IMR-90 (cell line): ENCODE results near the gene CCNYL1. TPM values are rescaled to one million over a fixed set of nuclear protein-coding genes. Genes with fewer than 3 reads are reported as not detected.

Source experiments
- ATAC-seq: fragments of 200-7000 bp; cut with Tn5 transposase; 2 replicates; pipeline ENCODE4 v1.9.1; 2020; ENCODE audit warnings: low read depth, mild to moderate bottlenecking, moderate library complexity
- BruUV-seq: library from RNA; stranded (reverse); fragments of 400-500 nt; replicated peaks from 2 replicates; lab custom pipeline; 2021; lab: Mats Ljungman, UMichigan
- CTCF ChIA-PET: fragments of 300-600 bp; formaldehyde crosslinking; extraction: SDS; loops from one replicate; lab custom pipeline; 2021; ENCODE audit warnings: antibody characterized with exemption; lab: Yijun Ruan, JAX
- POLR2A ChIA-PET: fragments of 300-600 bp; sonication (Branson Sonifier 250); formaldehyde crosslinking; loops from one replicate; lab custom pipeline; 2022; ENCODE audit warnings: antibody characterized with exemption; ENCODE audit not compliant: unreplicated experiment; lab: Charles Lee
- DNase-seq: peaks from one replicate; pipeline ENCODE4 v3.0.0; 2013
- H2AFZ ChIP-seq: replicated peaks from 2 replicates; pipeline ENCODE3; 2013; ENCODE audit warnings: low read length, mild to moderate bottlenecking; ENCODE audit not compliant: poor library complexity
- H2AK5ac ChIP-seq: 2 replicates; pipeline ENCODE4 v1.6.1; 2013; ENCODE audit warnings: low read depth, low read length, inconsistent platforms
- H2AK9ac ChIP-seq: replicated peaks from 2 replicates; pipeline ENCODE3; 2013; ENCODE audit warnings: mild to moderate bottlenecking, low read depth, low read length, moderate library complexity; ENCODE audit not compliant: poor library complexity
- H2BK120ac ChIP-seq: 2 replicates; pipeline ENCODE4 v1.6.1; 2013; ENCODE audit warnings: low read depth, low read length, inconsistent platforms
- H2BK15ac ChIP-seq: 3 replicates; pipeline ENCODE4 v1.6.1; 2013; ENCODE audit warnings: low read depth, low read length, inconsistent platforms
- H2BK20ac ChIP-seq: 2 replicates; pipeline ENCODE4 v1.6.1; 2013; ENCODE audit warnings: low read depth, mild to moderate bottlenecking, inconsistent platforms, low read length, moderate library complexity
- H2BK5ac ChIP-seq: 2 replicates; pipeline ENCODE4 v1.6.1; 2013; ENCODE audit warnings: mild to moderate bottlenecking, low read depth, low read length, inconsistent platforms; ENCODE audit not compliant: poor library complexity, severe bottlenecking
- H3K14ac ChIP-seq: replicated peaks from 2 replicates; pipeline ENCODE4 v1.6.1; 2013; ENCODE audit warnings: low read depth, low read length, inconsistent platforms
- H3K18ac ChIP-seq: 2 replicates; pipeline ENCODE4 v1.6.1; 2013; ENCODE audit warnings: low read depth, low read length, control low read depth
- H3K23ac ChIP-seq: 2 replicates; pipeline ENCODE4 v1.6.1; 2013; ENCODE audit warnings: low read depth, low read length, inconsistent platforms
- H3K27ac ChIP-seq: 2 replicates; pipeline ENCODE4 v1.5.1; 2013; ENCODE audit warnings: mild to moderate bottlenecking, control low read depth, low read length; ENCODE audit not compliant: insufficient read depth
- H3K27me3 ChIP-seq: 2 replicates; pipeline ENCODE4 v1.6.1; 2013; ENCODE audit warnings: low read length; ENCODE audit not compliant: control insufficient read depth, insufficient read depth
- H3K36me3 ChIP-seq: 2 replicates; pipeline ENCODE4 v1.6.1; 2013; ENCODE audit warnings: low read length, mixed read lengths; ENCODE audit not compliant: control insufficient read depth, insufficient read depth
- H3K4ac ChIP-seq: 2 replicates; pipeline ENCODE4 v1.6.1; 2013; ENCODE audit warnings: low read depth, low read length, inconsistent platforms
- H3K4me1 ChIP-seq: 2 replicates; pipeline ENCODE4 v1.6.1; 2013; ENCODE audit warnings: low read length, mixed read lengths; ENCODE audit not compliant: control insufficient read depth, insufficient read depth
- H3K4me2 ChIP-seq: 2 replicates; pipeline ENCODE4 v1.6.1; 2013; ENCODE audit warnings: low read depth, mild to moderate bottlenecking, control low read depth, low read length, moderate library complexity
- H3K4me3 ChIP-seq: 2 replicates; pipeline ENCODE4 v1.5.1; 2013; ENCODE audit warnings: low read depth, mild to moderate bottlenecking, control low read depth, low read length, moderate library complexity; ENCODE audit not compliant: insufficient read depth
- H3K56ac ChIP-seq: 2 replicates; pipeline ENCODE4 v1.6.1; 2013; ENCODE audit warnings: low read length, inconsistent platforms; ENCODE audit not compliant: insufficient read depth; ENCODE audit errors: extremely low read depth
- H3K79me1 ChIP-seq, 2 experiments: 2 replicates each; pipeline ENCODE4 v1.6.1; 2013; ENCODE audit warnings: low read length in 2 of 2, inconsistent platforms in 1 of 2, low read depth in 1 of 2
- H3K9ac ChIP-seq: 2 replicates; pipeline ENCODE4 v1.6.1; 2013; ENCODE audit warnings: low read depth, low read length, control low read depth
- H3K9me1 ChIP-seq: 2 replicates; pipeline ENCODE4 v1.6.1; 2013; ENCODE audit warnings: low read length, inconsistent platforms; ENCODE audit not compliant: insufficient read depth
- H3K9me3 ChIP-seq: 2 replicates; pipeline ENCODE4 v1.6.1; 2013; ENCODE audit warnings: low read length; ENCODE audit not compliant: control insufficient read depth, insufficient read depth
- H4K20me1 ChIP-seq: 2 replicates; pipeline ENCODE4 v1.6.1; 2013; ENCODE audit warnings: low read length, inconsistent platforms; ENCODE audit not compliant: insufficient read depth
- H4K5ac ChIP-seq: 2 replicates; pipeline ENCODE4 v1.6.1; 2013; ENCODE audit warnings: mild to moderate bottlenecking, low read depth, low read length, control low read depth
- H4K8ac ChIP-seq, 2 experiments: 2 replicates each; pipeline ENCODE4 v1.6.1; 2013; ENCODE audit warnings: low read depth in 2 of 2, low read length in 2 of 2, control low read depth in 1 of 2, inconsistent platforms in 1 of 2
- H4K91ac ChIP-seq: 2 replicates; pipeline ENCODE4 v1.6.1; 2013; ENCODE audit warnings: low read depth, low read length, inconsistent platforms; ENCODE audit not compliant: insufficient read depth
- BHLHE40 ChIP-seq: fragments of 150-350 bp; IDR thresholded peaks from 2 replicates; pipeline ENCODE4 v1.6.1; 2016; ENCODE audit warnings: mild to moderate bottlenecking, low read depth, low read length
- CEBPB ChIP-seq: IDR thresholded peaks from 2 replicates; pipeline ENCODE4 v1.6.1; 2012; ENCODE audit warnings: low read depth, low read length, improper control_type of control experiment
- MAFK ChIP-seq: IDR thresholded peaks from 2 replicates; pipeline ENCODE4 v1.6.1; 2012; ENCODE audit warnings: low read depth, low read length, improper control_type of control experiment
- NFE2L2 ChIP-seq: fragments of 150-350 bp; IDR thresholded peaks from 2 replicates; pipeline ENCODE4 v1.6.1; 2016; ENCODE audit warnings: low read depth, mild to moderate bottlenecking, low read length
- POLR2A ChIP-seq: IDR thresholded peaks from 2 replicates; pipeline ENCODE4 v1.6.1; 2012; ENCODE audit warnings: mild to moderate bottlenecking, low read depth, low read length
- RAD21 ChIP-seq: IDR thresholded peaks from 2 replicates; pipeline ENCODE4 v1.6.1; 2012; ENCODE audit warnings: low read length, improper control_type of control experiment
- RCOR1 ChIP-seq: IDR thresholded peaks from 2 replicates; pipeline ENCODE4 v1.6.1; 2012; ENCODE audit warnings: mild to moderate bottlenecking, low read length, improper control_type of control experiment; ENCODE audit not compliant: insufficient replicate concordance
- SMC3 ChIP-seq: fragments of 150-350 bp; IDR thresholded peaks from 2 replicates; pipeline ENCODE4 v1.6.1; 2016; ENCODE audit warnings: low read depth, mild to moderate bottlenecking, antibody characterized with exemption, low read length, moderate library complexity
- WGBS, 2 experiments: methylation state at CpG; one replicate each; pipeline versions ENCODE4 v1.1.5 to v1.1.7; 2013; ENCODE audit warnings: missing lambda C conversion rate in 2 of 2; ENCODE audit not compliant: insufficient read length in 1 of 2; ENCODE audit errors: extremely low coverage in 2 of 2; 5-methylcytosine and 5-hydroxymethylcytosine counted together
- dilution Hi-C: fragments of 300-500 bp; cut with HindIII; formaldehyde crosslinking; loops from one replicate; pipeline ENCODE4 v1.14.3; 2018; ENCODE audit warnings: low sequenced_read_pairs; ENCODE audit not compliant: unreplicated experiment
- in situ Hi-C: fragments of 300-500 bp; cut with MboI; formaldehyde crosslinking; loops from 3 replicates; pipeline ENCODE4 v1.14.3; 2019; ENCODE audit warnings: low sequenced_read_pairs, inconsistent platforms, mixed read lengths
- intact Hi-C: fragments of 100-400 bp; cut with micrococcal nuclease; formaldehyde crosslinking; loops from 2 replicates; pipeline ENCODE4 v1.10.0; 2022
- polyA plus RNA-seq, 3 experiments: library from polyadenylated mRNA; depleted of rRNA; stranded (reverse); fragments of >200 nt; gene quantifications; 2 replicates each; pipeline ENCODE4 v1.2.3, GENCODE V29; 2012; ENCODE audit warnings: low replicate concordance in 1 of 3
- total RNA-seq: library from RNA; depleted of rRNA; stranded (reverse); fragments of >200 nt; gene quantifications from 2 replicates; pipeline ENCODE4 v1.2.3, GENCODE V29; 2012
- TF ChIP-seq, protein P1 (sequence below): fragments of 150-350 bp; IDR thresholded peaks from 2 replicates; pipeline ENCODE4 v1.6.1; 2017; ENCODE audit warnings: mild to moderate bottlenecking, antibody characterized with exemption, low read length, low read depth

The CCNYL1 gene
- total and polyA plus RNA-seq, 2 of the 4 experiments (the other 2 are of a cell fraction), result 5.4 to 7.3 TPM

DNA sequence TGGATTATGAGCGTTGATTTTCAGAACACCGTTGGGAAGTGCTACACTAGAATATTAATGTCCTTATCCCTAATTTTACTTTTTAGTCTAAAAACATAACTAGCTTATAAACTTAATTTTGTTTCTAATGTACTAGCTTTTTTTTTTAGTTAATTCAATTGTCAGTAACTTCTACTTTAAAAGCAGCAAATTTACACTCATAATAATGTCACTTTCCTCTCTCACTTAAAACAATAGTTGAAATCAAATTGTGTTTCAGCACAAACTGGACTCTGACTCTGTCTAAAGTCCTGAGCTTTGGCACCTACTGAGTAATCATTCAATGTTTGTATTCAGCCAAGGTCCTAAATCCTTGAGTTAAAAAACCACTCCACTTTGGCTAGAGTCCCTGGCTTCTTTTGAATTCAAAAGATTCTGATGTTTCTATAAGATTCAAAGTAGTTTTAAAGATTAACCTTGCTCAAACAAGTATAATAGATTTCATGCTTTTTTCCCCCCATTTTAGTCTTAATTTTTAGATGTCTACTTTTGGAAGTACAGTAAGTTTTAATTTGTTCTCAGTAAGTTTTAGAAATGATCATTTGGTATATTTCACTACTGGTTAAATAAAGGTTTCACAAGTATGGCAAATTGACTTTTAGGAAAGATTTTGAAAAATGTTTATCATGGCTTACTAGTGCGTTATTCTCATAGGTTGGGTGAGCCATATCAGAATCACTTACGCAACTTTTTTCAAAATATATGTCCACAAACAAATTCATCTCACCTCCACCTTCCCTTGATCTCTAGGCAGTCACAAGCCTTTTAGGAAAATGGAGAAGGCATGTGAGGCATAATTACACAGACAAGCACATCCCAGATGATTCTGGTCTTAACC lies 23.4 kb downstream of the CCNYL1 start:
- ChIA-PET POLR2A (no interaction called here), CTCF (interaction anchor here (1.0 kb wide), 1 partner anchor 18 kb away, joined by 3 read pairs; no protein-coding TSS in a partner anchor)
- dilution Hi-C loops (no loop called here), in situ Hi-C loops (loop anchor here (10.0 to 25.0 kb wide), 3 partner anchors 527 to 948 kb away; partner anchors contain the start of genes IDH1 and PIKFYVE), intact Hi-C loops (loop anchor here (1.0 to 10.0 kb wide), 4 partner anchors 110 to 1040 kb away; partner anchors contain the start of gene METTL21A)
- Histone ChIP-seq H4K8ac (no peak overlapping the region), H3K4me1 (no peaks in the 10 kb centered on the region), H3K56ac (no peak overlapping the region), H2BK120ac (no peak overlapping the region), H3K18ac (no peak overlapping the region), H3K4me2 (no peak overlapping the region), H2AFZ (no peak overlapping the region), H3K9ac (no peak overlapping the region), H3K27me3 (no peaks in the 10 kb centered on the region), H3K27ac (no peak overlapping the region), H3K79me1 (no peaks in the 10 kb centered on the region), H4K20me1 (no peaks in the 10 kb centered on the region; the same call in 1 of the 2 replicates), H3K9me1 (no peaks in the 10 kb centered on the region), H4K5ac (no peak overlapping the region), H2BK15ac (no peak overlapping the region), H2BK20ac (no peak overlapping the region), H2AK5ac (no peak overlapping the region), H3K4ac (no peak overlapping the region), H3K9me3 (no peaks in the 10 kb centered on the region), H3K36me3 (peaks cover 4% of the 10 kb centered on the region; the same call in 1 of the 2 replicates), H2BK5ac (no peak overlapping the region), H2AK9ac (no peak overlapping the region), H3K4me3 (no peak overlapping the region), H3K14ac (no peak overlapping the region), H3K23ac (no peak overlapping the region), H4K91ac (no peak overlapping the region)
- ATAC-seq, result no peak
- no peak for DNase-seq
- no TSS peak for BruUV-seq
- TF ChIP-seq POLR2A (no peak), CEBPB (peak; percentile 37; the same call in 1 of the 2 replicates), NFE2L2 (no peak), BHLHE40 (no peak), RAD21 (no peak), SMC3 (no peak), RCOR1 (no peak), MAFK (no peak)
- TF ChIP-seq, protein P1, sequence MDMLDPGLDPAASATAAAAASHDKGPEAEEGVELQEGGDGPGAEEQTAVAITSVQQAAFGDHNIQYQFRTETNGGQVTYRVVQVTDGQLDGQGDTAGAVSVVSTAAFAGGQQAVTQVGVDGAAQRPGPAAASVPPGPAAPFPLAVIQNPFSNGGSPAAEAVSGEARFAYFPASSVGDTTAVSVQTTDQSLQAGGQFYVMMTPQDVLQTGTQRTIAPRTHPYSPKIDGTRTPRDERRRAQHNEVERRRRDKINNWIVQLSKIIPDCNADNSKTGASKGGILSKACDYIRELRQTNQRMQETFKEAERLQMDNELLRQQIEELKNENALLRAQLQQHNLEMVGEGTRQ, result no peak
- WGBS, 2 experiments, result no CpG with 5 or more reads among the region's 4 CpGs
